SH-SY5Y (cell line): ENCODE results near the gene TAC4.

Experiments used
- GATA2 ChIP-seq: IDR thresholded peaks from 2 replicates; pipeline ENCODE4 v1.6.1; 2011; ENCODE audit warnings: mild to moderate bottlenecking, low read depth, low read length
- GATA3 ChIP-seq: IDR thresholded peaks from 2 replicates; pipeline ENCODE4 v1.6.1; 2011; ENCODE audit warnings: low read depth, mild to moderate bottlenecking, low read length, moderate library complexity

Gene TAC4

GRCh38 chr17:49841548-49841947, 6.3 kb downstream of the TAC4 start:
- TF ChIP-seq GATA3 (no peak), GATA2 (no peak)

GRCh38 chr17:49839455-49839854, 8.4 kb downstream of the TAC4 start:
- TF ChIP-seq GATA3 (no peak), GATA2 (no peak)

GRCh38 chr17:49836111-49837030, 11.5 kb downstream of the TAC4 start:
- TF ChIP-seq GATA2, result no peak

- TF ChIP-seq GATA2, result no peak
- TF ChIP-seq GATA3, result no peak
These were observed 12.4 kb downstream of the TAC4 start for GRCh38 chr17:49835472-49835871.

- TF ChIP-seq GATA2 (no peak), GATA3 (no peak)
These were observed 13.6 kb downstream of the TAC4 start for GRCh38 chr17:49834118-49834743.

- no peak for TF ChIP-seq GATA3
- no peak for TF ChIP-seq GATA2
These were observed 14.8 kb downstream of the TAC4 start for GRCh38 chr17:49832840-49833599.

- no peak for TF ChIP-seq GATA3
- TF ChIP-seq GATA2, result no peak
These were observed 17.3 kb downstream of the TAC4 start for GRCh38 chr17:49830605-49831004.

GRCh38 chr17:49829026-49829425, 18.8 kb downstream of the TAC4 start:
- TF ChIP-seq GATA3, result no peak
- no peak for TF ChIP-seq GATA2

- no peak for TF ChIP-seq GATA3
- TF ChIP-seq GATA2, result no peak
These were observed 22.2 kb downstream of the TAC4 start for GRCh38 chr17:49825645-49826044.

- TF ChIP-seq GATA3, result no peak
- TF ChIP-seq GATA2, result no peak
These were observed 24.3 kb downstream of the TAC4 start for GRCh38 chr17:49823614-49824013.

- TF ChIP-seq GATA3 (no peak), GATA2 (no peak)
These were observed 25.0 kb downstream of the TAC4 start for GRCh38 chr17:49822829-49823228.

GRCh38 chr17:49821916-49822315, 26.0 kb downstream of the TAC4 start:
- no peak for TF ChIP-seq GATA2
- TF ChIP-seq GATA3, result no peak

- TF ChIP-seq GATA3, result no peak
- TF ChIP-seq GATA2, result no peak
These were observed 26.4 kb downstream of the TAC4 start for GRCh38 chr17:49821466-49821865.

- no peak for TF ChIP-seq GATA2
- no peak for TF ChIP-seq GATA3
These were observed 27.1 kb downstream of the TAC4 start for GRCh38 chr17:49820773-49821172.
